Brain microvascular endothelial cell (primary cell): ENCODE measurements around the gene NUDT14.

Experiments
- DNase-seq: peaks from one replicate; pipeline ENCODE4 v3.0.0-alpha.2; 2020
- H3K27ac ChIP-seq: fragments of 250-450 bp; sonication (Bioruptor Pico); 2 replicates; pipeline ENCODE4 v1.5.1; 2020; ENCODE audit warnings: mild to moderate bottlenecking, moderate library complexity
- H3K27me3 ChIP-seq: fragments of 250-450 bp; sonication (Bioruptor Pico); replicated peaks from 2 replicates; pipeline ENCODE4 v1.5.1; 2020; ENCODE audit warnings: mild to moderate bottlenecking
- H3K36me3 ChIP-seq: fragments of 250-450 bp; sonication (Bioruptor Pico); replicated peaks from 2 replicates; pipeline ENCODE4 v1.5.1; 2020; ENCODE audit warnings: mild to moderate bottlenecking
- H3K4me3 ChIP-seq: 2 replicates; pipeline ENCODE4 v1.5.1; 2011; ENCODE audit warnings: low read depth, mild to moderate bottlenecking, control low read depth, low read length, moderate library complexity
- in situ Hi-C: cut with HindIII; loops from 2 replicates; pipeline ENCODE4 v1.10.0; 2017; ENCODE audit warnings: low sequenced_read_pairs, low pct_ligation_motif_present
- TF ChIP-seq, protein P1 (sequence below): IDR thresholded peaks from 2 replicates; pipeline ENCODE4 v1.5.1; 2011; ENCODE audit warnings: low read depth, mild to moderate bottlenecking, moderate library complexity, low read length, control low read depth, inconsistent platforms; ENCODE audit errors: missing control alignments

NUDT14 gene

DNA sequence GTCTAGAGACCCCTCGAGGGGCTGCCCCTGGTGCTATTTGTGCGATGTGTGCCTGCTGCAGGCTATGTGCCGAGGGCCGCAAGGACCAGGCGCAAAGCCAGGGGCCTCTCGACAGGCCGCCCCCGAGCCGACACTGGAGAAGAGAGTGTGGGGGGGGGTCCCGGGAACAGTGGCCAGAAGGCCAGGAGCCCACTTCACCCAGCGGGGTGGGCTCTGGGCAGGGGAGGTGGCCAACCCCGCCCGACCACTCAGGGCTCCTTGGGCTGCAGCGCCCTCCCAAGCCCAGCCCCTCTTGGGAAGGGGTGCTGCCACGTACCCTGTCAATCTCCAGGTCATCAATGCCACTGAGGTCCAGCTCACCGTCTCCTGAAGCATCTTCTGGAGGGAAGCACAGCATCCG is 38.6 kb upstream of the NUDT14 start:
- in situ Hi-C loops: no loop called here
- TF ChIP-seq, protein P1, sequence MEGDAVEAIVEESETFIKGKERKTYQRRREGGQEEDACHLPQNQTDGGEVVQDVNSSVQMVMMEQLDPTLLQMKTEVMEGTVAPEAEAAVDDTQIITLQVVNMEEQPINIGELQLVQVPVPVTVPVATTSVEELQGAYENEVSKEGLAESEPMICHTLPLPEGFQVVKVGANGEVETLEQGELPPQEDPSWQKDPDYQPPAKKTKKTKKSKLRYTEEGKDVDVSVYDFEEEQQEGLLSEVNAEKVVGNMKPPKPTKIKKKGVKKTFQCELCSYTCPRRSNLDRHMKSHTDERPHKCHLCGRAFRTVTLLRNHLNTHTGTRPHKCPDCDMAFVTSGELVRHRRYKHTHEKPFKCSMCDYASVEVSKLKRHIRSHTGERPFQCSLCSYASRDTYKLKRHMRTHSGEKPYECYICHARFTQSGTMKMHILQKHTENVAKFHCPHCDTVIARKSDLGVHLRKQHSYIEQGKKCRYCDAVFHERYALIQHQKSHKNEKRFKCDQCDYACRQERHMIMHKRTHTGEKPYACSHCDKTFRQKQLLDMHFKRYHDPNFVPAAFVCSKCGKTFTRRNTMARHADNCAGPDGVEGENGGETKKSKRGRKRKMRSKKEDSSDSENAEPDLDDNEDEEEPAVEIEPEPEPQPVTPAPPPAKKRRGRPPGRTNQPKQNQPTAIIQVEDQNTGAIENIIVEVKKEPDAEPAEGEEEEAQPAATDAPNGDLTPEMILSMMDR: no peak
- H3K27ac ChIP-seq: no peak overlapping the region
- no peak overlapping the region for H3K4me3 ChIP-seq
- H3K36me3 ChIP-seq: peaks cover 29% of the 10 kb centered on the region
- H3K27me3 ChIP-seq: no peaks in the 10 kb centered on the region
- no peak for DNase-seq

DNA sequence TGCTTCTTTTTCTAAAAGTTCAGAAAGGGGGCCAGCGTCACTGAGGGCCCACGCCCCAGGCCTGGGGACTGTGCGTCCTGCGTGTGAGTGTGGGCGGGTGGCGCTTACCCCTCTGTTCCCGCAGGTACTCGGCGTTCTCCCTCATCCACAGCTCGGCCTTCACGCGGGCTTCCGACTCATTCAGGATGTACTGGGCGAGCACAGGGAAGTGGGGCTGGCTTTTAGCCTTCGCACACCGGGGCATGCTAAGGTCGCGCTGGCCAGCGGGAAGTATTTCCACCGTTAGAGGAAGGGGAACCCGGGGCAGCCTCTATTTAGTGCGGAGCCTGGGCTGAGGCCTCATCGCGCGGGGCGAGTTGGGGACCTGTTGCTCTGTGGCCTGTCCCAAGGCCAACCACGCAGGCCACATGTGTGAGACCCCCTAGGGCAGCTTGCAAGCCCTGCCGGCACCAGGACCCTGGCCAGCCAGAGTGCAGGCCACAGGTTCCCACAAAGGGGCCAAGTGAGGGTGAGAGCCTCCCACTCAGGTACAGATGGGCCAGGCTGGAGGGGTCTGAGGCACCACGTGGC is 38.0 kb upstream of the NUDT14 start:
- DNase-seq: no peak
- no peak overlapping the region for H3K27ac ChIP-seq
- in situ Hi-C loops: no loop called here
- H3K4me3 ChIP-seq: no peak overlapping the region
- TF ChIP-seq, protein P1: no peak
- H3K36me3 ChIP-seq: peaks cover 26% of the 10 kb centered on the region
- H3K27me3 ChIP-seq: no peaks in the 10 kb centered on the region

DNA sequence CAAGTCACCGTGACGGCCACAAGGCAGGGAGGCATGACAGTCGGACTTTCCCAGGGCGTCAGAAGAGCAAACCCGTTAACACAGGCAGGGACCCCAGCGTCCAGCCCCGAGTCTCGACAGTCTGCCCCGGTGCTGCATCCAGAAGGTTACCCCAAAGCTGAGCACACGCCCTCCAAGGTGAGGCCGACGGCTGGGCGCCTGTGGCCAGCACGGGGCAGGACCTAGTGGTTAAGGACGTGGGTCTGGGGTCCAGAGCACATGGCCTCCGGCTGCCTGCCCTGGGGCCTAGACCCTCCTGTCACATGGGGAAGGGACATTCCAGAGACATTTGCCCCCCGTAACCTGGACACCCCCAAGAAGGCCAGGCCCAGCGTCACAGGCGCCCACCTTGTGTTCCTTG is 37.5 kb upstream of the NUDT14 start:
- no peaks in the 10 kb centered on the region for H3K27me3 ChIP-seq
- TF ChIP-seq, protein P1: no peak
- H3K27ac ChIP-seq: no peak overlapping the region
- in situ Hi-C loops: no loop called here
- H3K36me3 ChIP-seq: peaks cover 22% of the 10 kb centered on the region
- H3K4me3 ChIP-seq: no peak overlapping the region
- no peak for DNase-seq

DNA sequence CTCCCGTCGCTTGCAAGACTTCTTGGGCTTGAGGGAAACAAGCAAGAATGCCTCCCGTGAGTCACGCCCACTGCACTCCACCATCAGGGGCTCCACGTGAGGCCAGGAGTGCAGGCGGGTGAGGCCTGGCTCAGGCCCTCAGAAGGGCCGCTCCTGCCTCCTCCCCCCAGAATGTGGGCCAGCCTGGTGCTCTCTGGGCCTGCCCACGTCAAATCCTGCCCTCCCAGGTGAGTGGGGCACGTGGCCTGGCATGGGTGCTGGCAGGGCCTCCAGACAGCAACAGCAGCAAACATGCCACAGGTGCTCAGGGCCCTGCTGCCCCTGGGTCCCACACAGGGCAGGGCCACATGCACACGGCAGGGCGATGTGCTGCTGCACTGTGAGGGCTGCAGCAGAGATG is 36.7 kb upstream of the NUDT14 start:
- Histone ChIP-seq H3K27me3 (no peaks in the 10 kb centered on the region), H3K4me3 (no peak overlapping the region), H3K27ac (no peak overlapping the region), H3K36me3 (peaks cover 22% of the 10 kb centered on the region)
- no peak for DNase-seq
- TF ChIP-seq, protein P1: no peak
- in situ Hi-C loops: no loop called here

DNA sequence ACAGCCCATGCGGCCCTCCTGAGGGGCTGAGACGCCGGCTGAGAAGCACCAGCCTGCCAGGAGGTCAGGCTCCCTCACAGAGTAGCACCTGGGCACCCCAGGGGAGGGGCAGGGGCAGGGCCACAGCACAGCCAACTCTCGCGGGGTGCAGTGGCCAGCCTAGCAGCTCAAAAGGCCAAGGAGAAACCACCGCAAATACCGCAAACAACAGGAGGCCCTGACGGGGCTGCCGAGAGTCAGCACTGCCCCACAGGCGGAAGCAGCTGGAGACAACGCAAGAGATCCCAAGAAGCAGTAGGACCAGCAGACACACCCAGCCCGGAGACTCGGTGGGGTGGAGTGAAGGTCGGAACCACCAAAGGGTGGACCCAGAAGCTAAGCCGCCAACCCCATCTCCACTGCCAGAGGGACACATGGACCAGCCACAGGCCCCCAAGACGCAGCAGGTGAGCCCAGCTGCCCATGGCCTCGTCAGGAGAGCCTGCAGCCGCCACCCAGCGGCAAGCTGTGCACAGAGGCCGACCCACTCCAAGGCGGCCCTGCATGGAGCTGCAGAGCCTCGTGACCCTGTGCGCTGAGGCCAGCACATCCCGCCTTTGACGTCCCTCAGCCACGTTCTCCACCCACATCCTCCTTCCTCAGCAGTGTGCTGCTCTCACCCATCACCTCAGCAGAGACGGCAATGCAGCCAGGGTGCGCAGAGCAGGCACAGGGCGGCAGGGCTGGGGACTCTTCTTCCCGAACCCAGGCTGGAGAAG is 35.6 kb upstream of the NUDT14 start:
- TF ChIP-seq, protein P1: no peak
- Histone ChIP-seq H3K36me3 (peaks cover 22% of the 10 kb centered on the region), H3K4me3 (no peak overlapping the region), H3K27ac (no peak overlapping the region), H3K27me3 (no peaks in the 10 kb centered on the region)
- no peak for DNase-seq
- in situ Hi-C loops: no loop called here
